GM18508 (cell line): ENCODE results near the gene LYSMD2.

Experiments used
- ATAC-seq: cut with Tn5 transposase; IDR thresholded peaks from one replicate; pipeline ENCODE4 v1.9.1; 2021; ENCODE audit warnings: moderate number of reproducible peaks; ENCODE audit not compliant: insufficient read depth, unreplicated experiment

The LYSMD2 gene

DNA sequence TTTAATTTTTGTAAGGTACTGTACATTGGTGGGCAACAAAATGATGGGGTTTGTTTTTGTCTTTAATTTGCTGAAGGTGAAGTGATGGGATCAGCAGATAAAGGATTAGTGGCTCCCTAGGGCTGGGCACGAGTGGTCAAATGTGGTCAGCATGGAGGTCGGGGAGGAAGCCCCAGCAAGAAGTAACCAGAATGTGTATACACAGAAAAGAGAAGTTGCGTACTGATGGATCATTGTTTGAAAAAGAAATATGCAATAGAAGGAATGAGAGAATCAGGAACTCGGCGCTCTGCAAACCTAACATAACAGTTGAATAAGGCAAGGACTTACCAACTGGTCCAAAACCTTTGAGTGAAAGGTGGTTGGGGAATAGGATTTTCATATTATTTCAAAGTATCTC, 15.4 kb upstream of the LYSMD2 start:
- ATAC-seq: no peak

DNA sequence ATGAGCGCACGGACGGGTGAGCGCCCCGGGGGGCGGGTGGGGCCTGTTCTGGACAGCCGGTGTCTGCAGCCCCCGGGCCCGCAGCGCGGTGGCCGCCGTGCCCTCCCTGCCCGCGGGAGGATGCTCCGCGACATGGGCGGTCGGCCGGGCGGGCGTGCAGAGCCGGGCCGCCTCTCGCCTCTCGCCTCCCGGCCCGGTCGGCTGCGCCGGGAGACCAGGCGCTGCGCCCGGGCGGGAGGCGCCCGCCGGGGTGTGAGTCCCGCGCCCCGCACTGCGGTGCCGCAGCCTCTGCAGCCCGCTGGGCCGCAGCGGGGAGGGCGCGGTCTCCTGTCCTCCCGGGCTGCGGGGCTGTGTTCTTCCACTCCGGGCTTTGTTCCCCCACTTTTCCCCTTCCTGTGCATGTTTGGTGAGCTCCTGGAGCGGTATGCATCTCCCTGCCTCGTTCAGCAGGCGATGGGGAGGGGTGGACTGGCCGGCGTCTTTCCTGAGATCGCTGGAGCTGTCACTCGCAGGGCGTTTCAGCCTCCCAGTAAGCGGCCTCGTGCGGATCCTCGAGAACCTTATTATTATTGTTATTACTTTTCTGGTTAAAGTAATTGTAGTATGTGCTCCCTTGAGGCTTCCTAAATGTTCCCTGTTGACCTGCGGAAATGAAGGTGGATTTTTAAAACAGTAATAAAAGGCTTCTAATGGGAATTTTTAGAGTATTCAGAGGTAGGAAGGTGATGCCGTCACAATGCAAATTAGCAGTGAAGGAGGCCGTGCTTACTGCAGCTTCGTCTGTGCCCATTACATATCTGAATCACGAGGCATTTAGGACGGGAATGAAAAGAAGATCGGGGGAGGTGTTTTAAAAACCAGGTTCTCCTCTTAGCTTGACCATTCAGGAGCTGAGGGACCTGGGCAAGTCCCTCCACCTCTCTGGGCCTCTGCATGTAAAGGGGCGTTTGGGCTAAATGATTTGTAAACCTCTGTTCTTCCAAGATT, 14.5 kb upstream of the LYSMD2 start:
- ATAC-seq: no peak

DNA sequence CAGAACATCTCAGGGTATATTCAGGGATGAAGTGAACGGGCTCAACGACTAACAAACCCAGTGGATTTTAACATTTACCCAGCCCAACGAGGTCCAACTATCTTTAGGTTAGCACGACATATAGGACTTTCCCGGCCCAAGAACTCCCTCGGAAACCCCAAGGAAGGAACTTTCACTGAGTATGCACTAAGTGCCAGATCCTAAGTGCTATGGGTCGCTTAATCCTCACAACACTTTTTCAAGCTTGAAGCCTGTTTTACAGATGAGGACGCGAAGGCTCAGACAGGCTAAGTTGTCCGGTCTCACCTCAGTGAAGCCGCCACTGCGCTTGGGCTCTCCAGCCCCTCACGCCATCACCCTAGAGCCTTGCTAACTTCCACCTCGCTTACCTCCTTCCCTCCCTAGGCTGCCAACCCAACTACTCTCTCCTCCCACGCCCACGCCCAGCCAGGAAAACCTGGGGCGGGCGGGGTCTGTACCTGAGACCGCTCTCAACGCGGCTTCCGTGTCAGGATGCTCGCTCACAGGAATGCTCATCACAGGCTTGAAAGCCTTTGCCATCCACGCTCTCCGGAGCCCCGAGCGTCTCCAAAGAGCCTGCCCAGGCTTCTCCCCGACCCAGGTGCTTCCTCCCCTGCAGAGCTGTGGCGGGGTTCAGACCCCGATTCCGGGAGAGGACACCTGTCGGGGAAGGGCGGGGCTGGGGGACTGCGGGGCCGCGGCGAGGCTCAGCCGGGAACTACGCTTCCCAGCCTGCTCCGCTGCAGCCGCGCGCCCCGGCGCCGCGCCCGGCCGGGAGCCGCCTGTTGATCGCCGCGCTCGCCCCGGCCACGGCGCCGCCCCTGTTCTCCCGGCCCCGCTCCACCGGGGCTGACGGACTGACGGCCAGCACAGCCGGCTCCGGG, 13.6 kb upstream of the LYSMD2 start, which contains the start of gene TMOD2:
Gene TMOD2, plus strand, starts transcription at position 806 of the 905 bp plus-strand sequence. CDS start 14,845 bp downstream, outside the sequence.
- ATAC-seq: no peak

DNA sequence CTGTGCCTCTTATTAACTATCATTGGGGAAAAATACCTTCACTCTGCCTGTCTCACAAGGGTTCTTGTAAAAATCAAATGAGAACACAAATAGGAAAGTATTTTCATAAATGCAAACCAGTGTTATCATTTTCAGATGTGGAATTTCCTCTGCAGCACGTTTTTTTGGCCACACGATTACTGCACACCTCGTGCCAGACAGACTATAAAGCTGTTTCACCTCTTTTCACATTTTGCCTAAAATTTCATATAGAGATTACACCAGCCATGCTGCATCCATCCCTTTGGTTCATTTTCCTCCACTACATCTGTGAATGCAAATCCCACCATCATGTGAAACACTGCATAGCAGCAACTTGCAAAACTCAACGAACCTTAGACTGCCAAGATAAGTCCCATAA, 12.7 kb upstream of the LYSMD2 start:
- no peak for ATAC-seq

DNA sequence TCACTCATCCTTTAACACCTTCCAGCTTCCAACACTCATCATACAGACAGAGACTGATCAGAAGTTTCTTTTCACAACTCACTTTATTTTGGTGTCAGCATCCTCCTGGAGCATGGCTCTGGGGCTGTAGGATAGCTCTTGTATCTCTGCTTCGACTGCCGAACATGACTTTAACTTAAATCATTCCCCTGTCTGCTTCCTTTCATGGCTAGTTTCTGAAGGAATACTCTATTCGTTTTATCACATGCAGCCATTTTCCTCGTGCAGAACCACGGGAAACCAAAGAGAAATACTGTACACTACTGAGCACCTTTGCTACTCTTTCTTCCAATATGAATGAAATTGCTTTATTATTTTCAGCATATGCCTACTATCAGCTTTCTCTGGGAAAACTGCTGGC, 11.9 kb upstream of the LYSMD2 start:
- ATAC-seq: no peak

DNA sequence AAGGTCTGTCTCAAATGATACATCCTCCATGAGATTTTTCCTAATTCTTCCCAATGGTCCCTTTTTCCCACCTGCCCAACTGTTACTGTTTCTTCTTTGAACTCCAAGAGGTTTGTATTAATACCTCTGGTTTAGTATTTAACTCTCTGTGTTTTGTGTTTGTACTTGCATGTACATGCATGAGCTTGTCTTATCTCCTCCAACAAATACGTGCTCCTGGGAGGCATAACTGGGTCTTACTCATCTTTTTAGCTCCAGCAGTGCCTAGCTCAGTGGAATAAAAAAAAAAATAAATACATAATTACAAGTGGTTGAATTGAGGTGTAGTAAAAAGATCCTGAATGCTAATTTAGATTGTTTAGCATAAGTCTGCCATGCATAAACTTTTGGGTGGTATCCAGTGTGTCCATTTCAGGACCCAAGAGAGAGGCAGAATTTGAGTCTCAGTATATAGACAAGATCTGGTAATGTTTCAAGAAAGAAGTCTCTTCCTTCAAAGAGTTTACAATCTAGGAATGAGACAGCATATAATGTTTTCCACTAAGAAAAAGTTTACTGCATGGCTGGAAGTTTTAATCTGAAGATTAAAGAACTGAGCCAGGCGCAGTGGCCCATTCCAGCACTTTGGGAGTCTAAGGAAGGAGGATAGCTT, 1.7 kb upstream of the LYSMD2 start:
- no peak for ATAC-seq

DNA sequence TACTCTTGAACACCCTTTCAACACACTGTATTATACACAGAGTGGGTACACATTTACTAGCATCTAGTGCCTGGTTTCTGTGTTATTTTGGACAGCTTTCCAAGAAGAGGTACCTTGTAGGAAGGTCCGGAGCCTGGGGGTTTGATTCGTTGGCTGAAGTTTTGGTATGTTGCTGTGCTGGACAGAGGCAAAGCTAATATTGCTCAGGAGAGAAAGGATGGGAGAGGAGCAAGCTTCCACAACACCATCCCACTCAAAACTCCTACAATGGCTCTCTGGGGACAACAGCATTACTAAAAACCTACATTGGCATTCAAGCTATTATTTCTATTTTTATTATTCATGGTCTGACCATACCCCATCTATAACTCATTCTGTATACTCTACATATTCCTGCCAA, 1.1 kb upstream of the LYSMD2 start:
- ATAC-seq: no peak

DNA sequence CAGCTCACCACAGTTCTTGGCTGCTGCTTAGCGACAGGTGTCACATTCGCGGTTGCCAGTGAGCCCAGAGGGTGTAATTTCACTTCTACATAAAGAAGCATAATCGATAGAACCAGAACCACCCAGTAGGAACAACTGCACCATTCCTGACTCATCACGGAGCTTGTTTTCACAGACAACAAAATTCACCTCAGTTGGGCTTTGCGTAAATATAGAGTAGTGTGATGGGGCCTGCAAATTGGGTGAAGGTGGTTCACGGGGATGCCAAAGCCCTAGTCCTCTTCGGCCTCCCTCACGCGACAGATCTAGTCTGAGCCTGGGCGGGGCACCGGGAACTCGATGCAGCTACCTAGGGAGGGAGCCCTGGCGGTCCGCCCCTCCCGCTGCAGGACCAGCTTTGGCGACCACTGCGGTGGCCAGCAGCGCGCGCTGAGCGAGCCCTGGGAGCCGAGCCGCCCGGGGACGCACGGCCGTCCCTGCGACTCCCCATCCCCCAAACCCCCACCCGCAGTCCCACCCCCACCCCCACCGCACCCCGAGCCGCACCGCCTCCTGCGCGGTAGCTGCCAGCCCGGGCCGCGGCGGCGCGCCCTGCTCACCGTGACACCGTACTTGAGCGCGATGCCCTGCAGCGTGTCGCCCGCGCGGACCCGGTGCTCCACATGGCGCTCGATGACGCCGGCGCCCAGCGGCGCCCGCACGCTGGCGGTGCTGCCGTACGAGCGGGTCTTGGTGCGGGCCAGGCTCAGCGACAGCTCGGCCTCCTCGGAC, 519 bp downstream of the LYSMD2 start:
- no peak for ATAC-seq

DNA sequence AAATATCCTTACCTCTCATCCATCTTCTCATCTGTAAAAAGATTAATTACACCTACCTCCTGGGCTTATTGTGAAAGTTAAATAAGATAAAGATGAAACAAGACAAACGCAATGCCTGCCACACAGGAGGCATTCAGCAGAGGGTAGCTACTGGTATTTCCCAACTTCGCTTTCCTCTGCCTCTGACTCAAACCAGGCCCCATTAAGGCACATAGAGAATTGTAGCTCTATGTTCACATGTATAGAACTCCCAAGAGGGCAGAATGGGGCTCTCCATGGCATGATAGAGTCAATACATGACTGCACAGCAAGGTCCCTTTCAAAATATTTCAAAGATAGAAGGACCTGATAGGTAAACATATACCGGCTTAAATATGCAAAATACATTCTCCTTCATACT, 1.4 kb downstream of the LYSMD2 start:
- no peak for ATAC-seq

DNA sequence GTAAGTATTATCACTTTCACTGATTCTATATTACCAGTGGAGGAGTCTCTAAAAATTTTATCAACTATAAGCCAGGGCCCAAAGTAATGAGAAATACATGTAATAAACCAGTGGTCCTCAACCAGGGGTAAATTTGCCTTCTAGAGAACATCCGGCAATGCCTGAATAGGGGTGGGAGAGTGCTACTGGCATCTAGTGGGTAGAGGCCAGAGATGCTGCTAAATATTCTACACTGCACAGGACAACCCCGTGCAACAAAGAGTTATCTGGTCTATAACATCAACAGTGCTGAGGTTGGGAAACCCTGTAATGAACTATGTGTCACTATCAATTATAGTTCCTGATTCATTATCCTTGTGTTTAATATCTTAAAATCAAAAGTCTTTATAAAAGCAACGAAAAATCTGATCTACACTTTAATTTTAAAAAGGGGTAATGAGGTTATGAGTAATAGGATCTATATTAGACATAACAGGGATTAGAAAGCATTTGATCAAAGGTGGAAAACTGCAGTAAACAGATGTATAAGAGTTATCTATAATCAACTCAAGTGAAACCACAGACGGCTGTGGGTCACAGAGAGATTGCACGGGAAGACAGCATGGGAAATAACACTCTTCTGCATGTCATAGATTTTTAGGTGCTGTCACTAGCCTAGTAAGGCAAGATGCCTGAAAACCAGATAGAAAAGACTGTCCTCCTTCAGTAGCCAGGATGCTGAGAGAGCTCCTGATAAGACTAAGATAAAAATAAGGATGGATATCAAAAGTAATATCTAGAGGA, 2.0 kb downstream of the LYSMD2 start:
- no peak for ATAC-seq

DNA sequence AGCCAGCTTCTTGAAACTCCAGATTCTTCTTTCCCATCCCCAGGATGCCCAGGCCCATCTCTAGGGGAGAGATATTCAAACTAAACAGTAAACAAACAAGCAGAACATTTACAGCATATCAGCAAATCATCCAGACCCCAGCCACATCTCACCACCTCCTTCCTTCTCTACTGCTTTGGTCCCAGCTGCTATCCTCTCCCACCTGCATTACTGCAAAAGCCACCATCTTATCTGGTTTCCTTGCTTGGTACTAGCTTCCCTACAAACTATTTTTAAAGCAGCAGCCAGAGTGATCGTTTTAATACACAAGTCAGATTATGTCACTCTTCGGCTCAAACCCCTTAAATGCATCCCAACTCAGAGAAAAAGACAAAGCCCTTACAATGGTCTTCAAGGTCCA, 4.8 kb downstream of the LYSMD2 start:
- no peak for ATAC-seq

DNA sequence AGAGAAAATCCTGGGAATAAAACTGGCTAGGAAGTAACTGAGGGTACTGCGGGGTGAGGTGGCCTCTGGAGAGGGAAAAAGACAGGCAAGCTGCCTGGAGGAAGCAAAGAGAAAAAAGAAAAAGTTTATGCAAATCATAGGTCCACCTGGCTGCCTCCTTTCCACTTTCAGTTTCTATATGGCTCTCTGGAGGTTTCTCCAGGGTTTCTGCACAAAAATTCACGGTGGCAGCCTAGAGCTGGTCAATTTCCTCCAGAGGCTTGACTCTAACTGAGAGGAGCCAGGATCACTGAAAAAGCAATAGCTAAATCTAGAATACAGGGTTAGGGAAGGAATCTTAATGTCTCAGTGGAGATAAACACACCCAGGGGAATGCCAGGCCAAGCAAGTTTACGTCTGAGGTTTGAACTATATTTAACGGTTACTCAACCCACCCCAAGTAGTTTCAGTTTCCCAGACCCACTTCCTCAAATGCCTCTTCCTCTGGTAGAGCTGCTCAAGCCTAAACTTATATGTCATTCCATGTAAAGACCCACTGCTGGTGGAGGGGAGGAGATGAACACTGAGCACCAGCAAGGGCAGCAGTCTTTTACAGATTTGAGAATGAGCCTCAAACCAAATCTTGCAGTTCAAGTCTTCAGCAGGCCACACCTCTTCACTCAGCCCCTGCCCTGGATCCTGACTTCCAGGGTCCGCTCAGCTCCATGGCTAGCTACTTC, 5.7 kb downstream of the LYSMD2 start:
- peak; percentile 51 for ATAC-seq

DNA sequence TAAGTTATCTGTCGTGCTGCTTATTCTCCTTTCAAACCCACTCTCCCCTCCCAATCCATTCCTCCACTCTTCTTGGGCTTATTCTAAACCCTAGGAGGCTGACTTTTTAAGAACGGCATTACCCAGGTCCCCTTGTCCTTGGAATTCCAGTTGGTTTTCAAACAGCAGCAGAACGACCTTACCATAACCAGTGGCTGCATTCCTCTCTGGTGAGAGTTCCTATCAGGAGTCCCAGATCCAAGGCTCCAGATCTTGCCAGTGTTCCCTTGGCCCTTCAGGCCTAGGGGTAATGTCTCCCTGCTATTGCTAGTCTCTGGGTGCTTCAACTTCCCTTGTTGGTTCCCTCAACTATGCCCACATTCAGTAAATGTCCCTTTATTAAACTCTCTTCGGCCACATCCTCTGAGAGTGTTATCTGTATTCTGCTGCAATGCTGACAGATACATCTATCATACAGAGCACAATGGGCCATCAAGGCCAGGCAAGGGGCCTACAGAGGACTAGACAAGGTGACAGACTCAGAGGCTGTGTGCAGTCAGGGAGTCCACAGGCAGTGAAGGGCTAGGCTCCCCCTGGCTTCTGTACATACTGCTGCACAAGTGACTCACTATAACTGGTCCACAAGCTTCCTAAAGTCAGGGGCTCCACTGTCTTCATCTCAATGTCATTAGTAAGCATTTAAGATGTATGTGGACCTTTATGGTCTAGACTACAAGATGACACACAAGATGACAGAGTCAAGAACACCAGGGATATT, 10.1 kb downstream of the LYSMD2 start:
- ATAC-seq: no peak

DNA sequence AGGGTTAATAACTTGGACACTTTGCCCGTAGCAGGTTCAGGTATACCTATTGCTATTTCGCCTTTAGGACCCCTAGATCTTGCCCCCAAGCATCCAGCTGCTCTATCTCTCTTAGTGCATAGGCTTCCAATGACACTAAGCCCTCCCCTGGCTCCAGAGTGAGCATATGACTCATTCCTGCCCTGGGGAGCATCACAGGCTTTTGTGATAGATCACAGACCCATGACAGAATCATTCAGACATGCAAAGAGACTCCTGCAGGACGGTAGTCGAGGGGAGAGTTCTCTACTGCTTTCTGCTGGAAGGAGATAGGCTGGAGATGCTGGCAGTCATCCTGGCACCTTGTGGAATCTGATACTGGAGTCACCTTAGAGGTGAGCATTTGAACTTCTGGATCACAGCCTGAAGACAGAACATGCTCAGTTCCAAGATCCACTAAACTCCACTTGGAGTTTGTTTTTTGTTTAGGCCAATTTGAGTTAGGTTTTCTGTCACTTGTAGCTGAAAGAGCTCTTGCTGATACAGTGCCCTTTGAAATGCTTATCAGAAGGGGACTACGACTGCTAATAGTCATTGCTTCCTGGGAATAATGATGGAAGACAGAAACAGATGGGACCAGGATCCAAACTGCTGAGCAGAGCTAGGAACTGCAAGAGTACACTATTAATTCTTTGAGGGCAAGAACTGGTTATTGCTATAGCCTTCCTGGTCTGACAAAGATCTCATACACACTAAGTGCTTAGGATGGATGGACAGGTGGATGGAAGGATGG, 11.0 kb downstream of the LYSMD2 start:
- peak; percentile 76 for ATAC-seq

DNA sequence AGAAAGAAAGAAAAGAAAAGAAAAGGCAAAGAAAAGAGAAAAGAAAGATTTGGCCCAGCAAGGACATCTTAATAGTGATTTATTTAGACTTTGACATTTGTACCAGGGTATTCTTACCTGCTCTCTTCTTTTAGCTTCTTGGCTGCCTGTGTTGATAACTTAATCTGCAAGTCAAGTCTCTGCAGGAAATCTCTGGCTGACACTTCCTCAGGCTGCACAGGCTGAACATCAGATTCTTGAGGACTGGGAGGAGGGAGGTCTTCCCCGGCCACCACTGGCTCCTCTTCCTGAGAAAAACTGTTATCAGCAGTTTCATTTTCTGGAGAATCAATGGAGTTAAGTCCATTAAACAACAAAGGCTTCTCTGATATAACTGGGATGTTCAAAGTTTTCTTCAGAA, 12.8 kb downstream of the LYSMD2 start:
- ATAC-seq: no peak

DNA sequence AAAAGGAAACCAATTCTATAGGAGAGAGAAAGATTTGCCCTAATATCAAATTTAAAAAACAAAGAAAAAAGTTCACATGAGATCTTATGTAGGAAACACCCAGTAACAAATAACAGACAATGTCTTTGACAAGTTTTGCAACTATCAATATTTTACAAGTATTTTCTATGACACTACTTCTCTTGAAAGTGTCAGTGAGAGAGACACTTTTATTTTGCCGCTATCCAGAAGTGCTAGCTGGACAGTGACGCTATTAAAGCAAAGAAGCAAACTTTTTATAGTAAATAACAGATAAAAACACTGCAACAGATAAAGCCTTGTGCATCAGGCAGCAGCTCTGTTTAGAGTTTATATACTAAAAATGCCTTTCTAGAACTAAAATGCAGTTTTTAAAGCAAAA, 13.3 kb downstream of the LYSMD2 start:
- ATAC-seq: no peak
